Kidney capillary endothelial cell (primary cell): Measurements from ENCODE around the gene UBAC2.

Experiments used
- DNase-seq: peaks from one replicate; pipeline ENCODE4 v3.0.0-alpha.2; 2018; ENCODE audit warnings: low spot score

Gene UBAC2, protein sequence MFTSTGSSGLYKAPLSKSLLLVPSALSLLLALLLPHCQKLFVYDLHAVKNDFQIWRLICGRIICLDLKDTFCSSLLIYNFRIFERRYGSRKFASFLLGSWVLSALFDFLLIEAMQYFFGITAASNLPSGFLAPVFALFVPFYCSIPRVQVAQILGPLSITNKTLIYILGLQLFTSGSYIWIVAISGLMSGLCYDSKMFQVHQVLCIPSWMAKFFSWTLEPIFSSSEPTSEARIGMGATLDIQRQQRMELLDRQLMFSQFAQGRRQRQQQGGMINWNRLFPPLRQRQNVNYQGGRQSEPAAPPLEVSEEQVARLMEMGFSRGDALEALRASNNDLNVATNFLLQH

DNA sequence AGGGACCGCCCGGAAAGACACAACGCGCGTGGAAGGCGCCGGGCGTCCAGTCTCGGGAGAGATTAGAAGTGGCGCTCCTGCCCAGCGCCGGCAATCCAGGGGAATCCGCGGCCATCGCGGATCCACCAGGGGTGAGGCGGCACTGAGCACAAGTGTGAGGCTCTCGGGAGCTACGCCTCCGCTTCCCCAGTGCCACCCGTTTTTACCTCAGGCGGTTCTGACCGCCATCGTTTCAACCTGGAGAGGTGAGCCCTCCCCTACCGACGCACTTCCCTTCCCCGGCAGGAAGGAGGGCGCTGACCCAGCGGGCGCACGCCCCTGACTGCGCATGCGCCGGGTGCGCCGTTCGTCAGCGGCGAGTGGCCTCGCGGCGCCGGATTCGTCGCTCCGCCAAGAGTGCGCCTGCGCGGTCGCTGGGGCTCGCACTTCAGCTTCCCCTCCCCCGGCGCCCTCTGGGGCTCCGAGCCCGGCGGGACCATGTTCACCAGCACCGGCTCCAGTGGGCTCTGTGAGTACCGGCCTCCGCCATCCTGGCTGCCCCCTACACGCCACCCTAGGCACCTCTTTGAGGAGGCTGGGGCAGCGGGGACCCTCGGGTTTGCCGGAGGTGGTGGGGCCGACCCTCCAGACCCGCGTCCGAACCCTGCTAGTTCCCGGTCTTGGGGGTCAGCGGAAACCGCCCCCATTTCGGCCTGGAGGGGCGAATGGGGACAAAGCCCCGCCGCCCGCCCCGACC, at the start of gene UBAC2:
Gene UBAC2 (plus strand): TSS at position 423 of the 736 bp plus-strand sequence. CDS start 55 bp downstream, at position 478.
- DNase-seq = peak; percentile 98

- DNase-seq = no peak
These were observed 49.1 kb upstream of the UBAC2 start for GRCh38 chr13:99151516-99151915.

- no peak for DNase-seq
These were observed 47.4 kb upstream of the UBAC2 start for GRCh38 chr13:99153219-99153618.

DNA sequence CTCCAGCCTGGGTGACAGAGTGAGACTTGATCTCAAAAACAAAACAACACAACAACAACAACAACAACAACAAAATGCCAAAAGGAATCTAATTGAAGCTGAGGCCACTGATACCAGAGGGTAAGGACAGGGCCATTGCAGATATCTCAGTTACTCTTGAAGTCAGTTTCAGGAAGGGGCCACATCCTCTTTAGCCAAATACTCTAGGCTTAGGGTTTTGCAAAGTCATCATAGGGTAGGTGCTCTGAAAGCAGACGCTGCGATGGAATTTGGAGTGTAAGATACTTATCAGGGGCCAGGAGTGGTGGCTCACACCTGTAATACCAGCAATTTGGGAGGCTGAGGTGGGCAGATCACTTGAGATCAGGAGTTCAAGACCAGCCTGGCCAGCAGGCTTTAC, 46.6 kb upstream of the UBAC2 start:
- DNase-seq = no peak

GRCh38 chr13:99155821-99156220, 44.8 kb upstream of the UBAC2 start:
- no peak for DNase-seq

- DNase-seq = no peak
These were observed 43.6 kb upstream of the UBAC2 start for GRCh38 chr13:99157046-99157445.

GRCh38 chr13:99158846-99159245, 41.8 kb upstream of the UBAC2 start:
- no peak for DNase-seq

DNA sequence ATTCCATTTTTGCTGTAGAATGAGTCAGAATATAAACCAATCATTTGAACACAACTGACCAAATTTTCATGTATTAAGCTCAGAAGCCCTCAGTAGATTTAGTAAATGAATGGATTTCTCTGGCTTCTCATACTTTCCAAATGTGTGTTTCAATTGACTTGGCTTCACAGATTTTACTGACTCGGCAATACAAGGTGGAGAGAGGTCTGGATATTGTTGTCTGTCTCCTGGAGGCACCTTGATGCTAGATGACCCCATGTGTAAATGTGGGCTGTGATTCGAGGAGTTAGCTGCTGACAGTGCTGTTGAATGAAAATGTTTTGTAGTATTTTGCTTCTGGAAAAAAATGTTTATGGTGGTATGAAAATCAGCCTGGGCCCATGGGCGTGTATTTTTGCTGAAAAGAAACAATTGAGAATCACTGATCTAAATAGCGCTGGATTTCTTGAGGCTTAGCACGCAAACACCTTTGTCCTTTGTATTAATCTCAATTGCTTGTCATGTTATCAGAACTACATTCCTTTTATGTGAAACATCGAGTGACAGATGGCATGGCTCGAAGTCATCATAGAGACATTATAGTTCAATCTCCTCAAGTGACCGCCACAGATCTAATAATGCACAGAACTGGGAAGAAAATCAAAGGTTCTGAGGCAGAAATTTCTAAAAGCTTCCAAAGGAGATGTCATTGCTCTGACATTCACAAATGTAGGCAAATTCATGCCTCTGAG, 41.2 kb upstream of the UBAC2 start:
- no peak for DNase-seq

GRCh38 chr13:99160415-99160814, 40.2 kb upstream of the UBAC2 start:
- DNase-seq = no peak

DNA sequence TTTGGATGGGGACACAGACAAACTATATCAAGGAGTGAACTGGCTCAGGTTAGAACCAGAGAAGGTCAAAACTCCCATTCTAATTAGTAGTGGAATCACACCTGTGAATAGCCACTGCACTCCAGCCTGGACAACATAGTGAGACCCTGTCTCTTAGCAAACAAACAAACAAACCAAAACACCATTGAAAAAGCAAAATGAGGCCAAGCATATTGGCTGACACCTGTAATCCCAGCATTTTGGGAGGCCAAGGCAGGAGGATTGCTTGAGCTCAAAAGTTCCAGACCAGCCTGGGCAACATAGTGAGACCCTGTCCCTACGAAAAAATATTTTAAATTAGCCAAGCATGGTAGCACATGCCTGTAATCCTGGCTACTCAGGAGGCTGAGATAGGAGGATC, 39.1 kb upstream of the UBAC2 start:
- DNase-seq = no peak

DNA sequence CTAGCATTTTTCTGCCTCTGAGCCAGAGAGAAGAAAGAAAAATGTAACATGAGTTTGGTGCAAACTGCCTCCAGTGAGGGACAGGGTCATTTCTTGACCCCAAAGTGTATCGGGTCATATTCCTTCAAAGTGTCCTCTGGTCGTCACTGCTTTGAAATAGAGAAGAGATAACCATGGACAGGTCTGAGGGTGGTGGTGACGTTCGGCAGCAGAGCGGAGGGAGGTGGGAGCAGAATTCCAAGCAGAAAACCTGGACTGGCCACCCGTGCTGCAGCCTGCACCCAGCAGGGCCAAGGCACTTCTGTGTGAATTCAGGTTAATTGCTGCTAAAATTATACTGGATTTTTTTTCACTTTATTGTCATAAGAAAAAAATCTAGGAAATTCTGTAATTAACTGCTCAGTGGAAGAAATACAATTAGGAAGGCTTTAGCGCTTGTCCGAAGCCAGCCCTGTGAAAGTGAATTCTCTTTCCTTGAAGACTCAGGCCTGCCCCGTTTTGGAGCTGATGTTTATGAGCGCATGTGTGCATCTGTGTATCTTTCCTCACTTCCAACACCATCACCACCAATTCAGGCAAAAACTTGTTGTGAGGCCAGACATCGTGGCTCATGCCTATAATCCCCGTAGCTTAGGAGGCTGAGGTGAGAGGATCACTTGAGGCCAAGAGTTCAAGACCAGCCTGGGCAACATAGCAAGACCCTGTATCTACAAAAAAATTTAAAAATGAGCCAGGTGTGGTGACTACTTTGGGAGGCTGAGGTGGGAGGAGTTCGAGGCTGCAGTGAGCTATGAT, 37.9 kb upstream of the UBAC2 start:
- DNase-seq = no peak

DNA sequence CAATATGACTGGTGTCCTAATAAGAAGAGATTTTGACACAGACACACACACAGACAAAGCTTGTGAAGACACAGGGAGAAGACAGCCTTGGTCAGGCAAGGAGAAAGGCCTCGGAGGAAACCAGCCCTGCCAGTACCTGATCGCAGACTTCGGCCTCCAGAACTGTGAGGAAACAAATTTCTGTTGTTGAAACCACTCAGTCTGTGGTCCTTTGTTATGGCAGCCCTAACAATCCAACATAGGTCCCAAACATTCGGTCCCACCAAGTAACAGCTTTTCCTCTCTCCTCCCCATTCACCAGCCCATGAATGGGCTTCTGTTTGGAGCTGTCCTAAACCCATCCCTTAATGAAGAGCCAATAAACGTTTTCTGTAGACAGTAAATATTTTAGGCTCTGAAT, 36.4 kb upstream of the UBAC2 start:
- no peak for DNase-seq

DNA sequence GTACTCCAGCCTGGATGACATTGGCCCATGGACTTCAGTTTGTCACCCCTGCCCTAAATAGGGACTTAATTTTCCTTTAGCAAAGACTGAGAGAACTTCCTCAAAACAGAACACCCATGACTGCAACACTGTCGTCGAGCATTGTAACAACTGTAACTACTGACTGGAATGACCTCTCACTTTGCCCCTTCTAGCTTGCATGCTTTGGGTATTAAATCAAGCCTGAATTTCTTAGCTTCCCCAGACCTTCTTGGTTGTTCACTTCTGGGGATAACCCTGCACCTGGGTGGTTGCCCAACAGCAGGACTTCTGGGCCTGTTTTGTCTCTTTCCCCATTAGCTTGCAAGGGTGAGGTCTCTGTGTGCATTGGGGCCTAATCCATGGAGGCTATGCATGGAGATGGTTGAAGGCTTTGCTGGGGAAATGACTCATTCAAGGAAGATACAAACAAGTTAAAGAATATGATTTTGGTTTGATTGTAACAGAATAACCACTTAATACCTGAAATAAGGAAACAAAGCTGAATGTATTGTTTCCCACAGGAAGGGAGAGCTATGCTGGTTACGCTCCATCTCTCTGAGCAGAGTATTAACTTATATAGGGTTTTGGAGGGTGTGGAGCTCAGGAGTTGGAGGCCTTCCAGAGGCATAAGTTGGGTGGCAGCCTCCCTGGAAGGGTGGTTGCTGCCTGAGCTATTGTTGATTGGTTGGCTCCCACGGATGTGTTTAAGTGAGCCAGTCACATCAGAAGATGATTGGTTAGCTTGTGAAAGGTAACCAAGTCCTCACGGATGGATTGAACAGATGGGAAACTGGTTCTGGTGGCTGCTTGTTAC, 34.7 kb upstream of the UBAC2 start:
- DNase-seq = no peak

GRCh38 chr13:99172951-99173350, 27.7 kb upstream of the UBAC2 start:
- DNase-seq = no peak

DNA sequence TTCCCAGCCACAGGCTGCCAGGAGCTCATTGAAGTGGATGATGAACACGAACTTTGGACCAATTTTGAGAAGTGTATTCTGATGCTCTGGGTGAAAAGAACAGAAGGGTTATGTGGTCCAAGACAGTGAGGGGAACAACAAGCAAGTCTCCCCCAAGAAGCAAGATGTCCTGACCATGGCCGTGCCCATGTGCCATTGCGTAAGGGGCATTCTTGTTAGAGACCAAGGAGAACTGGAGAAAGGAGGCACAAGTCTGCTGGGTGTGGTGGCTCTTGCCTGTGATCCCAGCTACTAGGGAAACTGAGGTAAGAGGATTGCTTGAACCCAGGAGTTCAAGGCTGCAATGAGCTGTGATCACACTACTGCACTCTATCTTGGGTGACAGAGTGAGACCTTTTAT, 27.0 kb upstream of the UBAC2 start:
- no peak for DNase-seq

DNA sequence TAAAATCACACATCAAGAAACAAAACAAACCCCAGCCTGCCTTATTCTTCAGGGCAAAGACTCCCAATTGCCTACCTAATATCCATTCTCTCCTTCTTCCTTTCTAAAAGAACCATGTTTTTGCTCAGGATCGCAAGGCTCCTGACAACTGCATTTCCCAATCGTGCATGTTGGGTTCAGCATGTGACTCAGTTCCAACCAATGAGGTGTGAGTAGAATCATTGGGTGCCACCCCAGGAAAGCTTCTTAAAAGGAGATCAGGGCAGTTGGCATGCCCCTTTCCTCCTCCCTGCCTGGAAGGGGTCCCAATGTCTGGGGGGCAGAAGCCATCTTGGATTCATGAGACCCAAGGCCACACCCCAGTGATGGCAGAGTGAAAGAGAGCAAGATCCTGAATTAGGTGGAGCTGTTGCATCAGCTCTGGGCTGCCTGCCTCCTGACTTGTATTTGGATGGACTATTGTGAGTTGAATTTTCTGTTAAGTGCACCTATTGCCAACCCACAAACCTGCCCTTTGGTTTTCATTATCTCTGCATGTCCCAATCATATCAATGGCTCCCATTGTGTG, 26.0 kb upstream of the UBAC2 start:
- no peak for DNase-seq

DNA sequence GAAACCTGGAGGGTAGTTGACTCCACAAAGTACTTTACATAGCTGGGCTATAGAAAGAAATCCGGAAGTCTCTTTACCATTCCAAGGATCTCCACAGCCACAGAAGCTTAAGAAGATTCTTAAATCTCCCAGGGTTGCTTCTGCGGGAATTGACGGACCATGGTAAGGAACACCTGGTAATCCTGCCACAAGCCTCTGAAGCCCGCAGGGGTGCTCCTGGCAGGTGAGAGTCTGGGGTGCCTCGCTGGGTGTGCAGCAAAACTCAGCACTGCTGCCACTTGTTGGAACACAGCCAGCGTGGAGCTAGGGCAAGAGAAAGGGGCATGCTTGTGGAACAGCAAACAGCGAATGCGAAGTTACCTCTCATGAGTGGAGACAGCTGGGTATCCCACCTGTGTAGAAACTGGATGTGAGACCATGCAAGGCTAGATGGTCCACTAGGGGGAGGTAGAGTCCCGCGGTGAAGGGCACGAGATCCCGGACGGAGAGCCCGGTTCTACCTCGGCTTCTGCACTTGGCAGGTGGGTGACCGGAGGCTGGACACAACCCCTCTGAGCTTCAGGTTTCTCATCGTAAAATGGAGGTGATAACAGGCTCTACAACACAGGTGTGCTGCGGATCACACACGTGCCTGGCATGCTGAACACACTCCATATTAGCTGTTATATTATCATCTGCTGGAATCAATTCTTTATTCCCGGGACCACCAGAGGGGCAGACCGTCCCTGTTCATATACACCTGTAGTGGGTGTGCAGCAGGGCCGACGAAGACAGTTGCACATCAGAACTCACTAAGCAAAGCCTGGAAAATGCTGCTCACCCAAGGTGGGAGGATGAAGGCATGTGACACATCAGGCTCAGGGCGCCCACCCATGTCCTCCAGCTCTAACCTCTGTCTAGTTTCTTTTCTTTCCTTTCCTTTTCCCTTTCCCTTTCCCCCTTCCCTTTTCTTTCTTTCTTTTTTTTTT, 24.1 kb upstream of the UBAC2 start:
- DNase-seq = peak; percentile 46

DNA sequence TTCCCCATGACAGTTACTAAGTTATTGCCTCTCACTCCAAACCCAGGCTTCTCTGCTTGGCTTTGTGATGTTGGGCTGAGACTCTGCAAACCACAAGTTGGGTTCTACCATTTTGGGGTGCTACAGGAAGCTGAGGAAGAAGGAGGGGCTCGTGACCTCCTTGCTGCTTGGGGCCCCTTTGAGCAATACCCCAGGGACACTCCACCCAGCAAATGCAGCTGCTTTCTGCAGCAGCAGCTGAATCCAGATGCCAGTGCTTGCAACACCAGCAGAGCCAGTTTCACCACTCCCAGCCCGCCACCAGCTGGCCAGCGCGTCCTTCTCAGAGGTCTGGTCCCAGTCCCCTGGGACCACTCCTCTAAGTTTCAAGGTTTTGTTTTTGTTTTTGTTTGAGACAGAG, 22.0 kb upstream of the UBAC2 start:
- no peak for DNase-seq

GRCh38 chr13:99179460-99179859, 21.2 kb upstream of the UBAC2 start:
- DNase-seq = no peak

- DNase-seq = no peak
These were observed 18.2 kb upstream of the UBAC2 start for GRCh38 chr13:99182439-99182838.
